K562 treated with DMSO at 1 percent for 48 hours (cell line): ENCODE measurements around the gene CENPO. TPM values are rescaled to one million over a fixed set of nuclear protein-coding genes. Genes with fewer than 3 reads are reported as not detected.

ENCODE experiments used
- total RNA-seq: library from RNA; unstranded; fragments of 300-600 nt; gene quantifications from 2 replicates; pipeline ENCODE4 v1.2.3, GENCODE V29; 2022; ENCODE audit warnings: low replicate concordance; ENCODE audit errors: extremely low read depth

CENPO gene, protein sequence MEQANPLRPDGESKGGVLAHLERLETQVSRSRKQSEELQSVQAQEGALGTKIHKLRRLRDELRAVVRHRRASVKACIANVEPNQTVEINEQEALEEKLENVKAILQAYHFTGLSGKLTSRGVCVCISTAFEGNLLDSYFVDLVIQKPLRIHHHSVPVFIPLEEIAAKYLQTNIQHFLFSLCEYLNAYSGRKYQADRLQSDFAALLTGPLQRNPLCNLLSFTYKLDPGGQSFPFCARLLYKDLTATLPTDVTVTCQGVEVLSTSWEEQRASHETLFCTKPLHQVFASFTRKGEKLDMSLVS
- total RNA-seq: not detected in 2 replicates

GRCh38 chr2:24792874-24793760 lies at the start of gene CENPO, which contains the start of gene PTRHD1:
Gene CENPO (plus strand): TSS chr2:24793425. CDS start chr2:24793920, 495 bp downstream.
Gene PTRHD1 (minus strand): TSS chr2:24793391. CDS start chr2:24793377, 14 bp downstream.

Other genes with a start within 250 kb of the CENPO start
- gene PTRHD1, start within 50 bp of the CENPO start, total RNA-seq: not detected in 2 replicates
- gene ADCY3, start 126.8 kb downstream of the CENPO start, total RNA-seq: 81.6 TPM in 1 of 2 replicates, not detected in the other
- gene DNAJC27, start 178.5 kb downstream of the CENPO start, total RNA-seq: not detected in 2 replicates
- gene EFR3B, start 248.7 kb downstream of the CENPO start, total RNA-seq: not detected in 2 replicates